Suprapubic skin (tissue), 4 donors: ENCODE measurements around the gene GLE1. TPM values are rescaled to one million over a fixed set of nuclear protein-coding genes. Genes with fewer than 3 reads are reported as not detected.

ENCODE experiments used
- DNase-seq, 2 donors: peaks; one replicate each; pipeline ENCODE4 v3.0.0-alpha.2; 2019; ENCODE audit warnings: low spot score in 2 of 2
- H3K27ac ChIP-seq: fragments of 200-600 bp; sonication (generic); one replicate; pipeline ENCODE4 v1.5.1; 2019
- H3K27me3 ChIP-seq: fragments of 200-600 bp; sonication (generic); one replicate; pipeline ENCODE4 v1.5.1; 2019
- H3K36me3 ChIP-seq: fragments of 200-600 bp; sonication (generic); one replicate; pipeline ENCODE4 v1.5.1; 2019
- H3K4me1 ChIP-seq: fragments of 200-600 bp; sonication (generic); one replicate; pipeline ENCODE4 v1.5.1; 2019
- H3K4me3 ChIP-seq: fragments of 200-600 bp; sonication (generic); one replicate; pipeline ENCODE4 v1.5.1; 2019; ENCODE audit warnings: mild to moderate bottlenecking
- H3K9me3 ChIP-seq: fragments of 200-600 bp; sonication (generic); one replicate; pipeline ENCODE4 v1.5.1; 2019
- CTCF ChIP-seq, 2 donors: fragments of 200-600 bp in 1 of 2; fragments of 450-650 bp in 1 of 2; sonication (generic) in 1 of 2; IDR thresholded peaks; one replicate each; pipeline ENCODE4 v1.5.1; 2016 to 2019; ENCODE audit warnings: antibody characterized with exemption in 2 of 2, mild to moderate bottlenecking in 1 of 2, moderate library complexity in 1 of 2
- EP300 ChIP-seq: sonication (generic); formaldehyde crosslinking; IDR thresholded peaks from one replicate; pipeline ENCODE4 v1.6.1; 2017; ENCODE audit warnings: antibody characterized with exemption
- POLR2A ChIP-seq, 2 donors: fragments of 450-650 bp; IDR thresholded peaks; one replicate each; pipeline ENCODE4 v1.6.1; 2017; ENCODE audit warnings: antibody characterized with exemption in 2 of 2, mild to moderate bottlenecking in 2 of 2, moderate library complexity in 2 of 2
- POLR2AphosphoS5 ChIP-seq, 3 donors: sonication (generic); formaldehyde crosslinking; IDR thresholded peaks; one replicate each; pipeline ENCODE4 v1.6.1; 2017; ENCODE audit warnings: antibody characterized with exemption in 3 of 3
- WGBS: methylation state at CpG from one replicate; pipeline ENCODE4 v1.1.5; 2018; 5-methylcytosine and 5-hydroxymethylcytosine counted together
- total RNA-seq, 4 donors: library from RNA; depleted of rRNA; stranded (reverse); fragments of >200 nt; gene quantifications; one replicate each; pipeline ENCODE4 v1.1.0, GENCODE V29; 2016

Gene GLE1
- total RNA-seq, 4 donors from 2014 or later: 27.5 to 39.6 (median 28.5) TPM

GRCh38 chr9:128486201-128486600 is 18.3 kb upstream of the GLE1 start:
- H3K4me1 ChIP-seq: no peaks in the 10 kb centered on the region
- H3K27ac ChIP-seq: no peak overlapping the region
- peaks cover 95% of the 10 kb centered on the region for H3K36me3 ChIP-seq
- no peak for DNase-seq
- H3K9me3 ChIP-seq: no peaks in the 10 kb centered on the region
- no peaks in the 10 kb centered on the region for H3K27me3 ChIP-seq
- H3K4me3 ChIP-seq: no peak overlapping the region
- TF ChIP-seq POLR2A (IDR thresholded peaks at IDR 0.05) (no peak), CTCF (IDR thresholded peaks at IDR 0.05) (no peak), EP300 (no peak), POLR2AphosphoS5 (IDR thresholded peaks at IDR 0.05) (no peak)

- no peak for DNase-seq
- H3K4me3 ChIP-seq: no peak overlapping the region
- peaks cover 11% of the 10 kb centered on the region for H3K4me1 ChIP-seq
- 96% methylated on average over 2 of the region's 2 CpGs for WGBS
- H3K9me3 ChIP-seq: no peaks in the 10 kb centered on the region
- no peaks in the 10 kb centered on the region for H3K27me3 ChIP-seq
- H3K27ac ChIP-seq: no peak overlapping the region
- TF ChIP-seq EP300 (no peak), POLR2A (IDR thresholded peaks at IDR 0.05) (no peak), CTCF (IDR thresholded peaks at IDR 0.05) (no peak), POLR2AphosphoS5 (IDR thresholded peaks at IDR 0.05) (no peak)
- peaks cover 61% of the 10 kb centered on the region for H3K36me3 ChIP-seq
Observed at GRCh38 chr9:128493424-128493823, 11.1 kb upstream of the GLE1 start.

- DNase-seq: peak in 1 of 2 donors; percentile 69
- TF ChIP-seq POLR2A (IDR thresholded peaks at IDR 0.05): no peak
- TF ChIP-seq CTCF (IDR thresholded peaks at IDR 0.05): no peak
- TF ChIP-seq EP300: no peak
- no peak for TF ChIP-seq POLR2AphosphoS5 (IDR thresholded peaks at IDR 0.05)
- no peaks in the 10 kb centered on the region for H3K27me3 ChIP-seq
- no peak overlapping the region for H3K4me3 ChIP-seq
- WGBS: 34% methylated on average over 13 of the region's 13 CpGs
- peaks cover 11% of the 10 kb centered on the region for H3K4me1 ChIP-seq
- H3K9me3 ChIP-seq: no peaks in the 10 kb centered on the region
- H3K27ac ChIP-seq: no peak overlapping the region
- H3K36me3 ChIP-seq: peaks cover 61% of the 10 kb centered on the region
Observed at GRCh38 chr9:128494108-128494745, 10.3 kb upstream of the GLE1 start.

GRCh38 chr9:128494746-128495129 is 9.8 kb upstream of the GLE1 start:
- peaks cover 11% of the 10 kb centered on the region for H3K4me1 ChIP-seq
- H3K9me3 ChIP-seq: no peaks in the 10 kb centered on the region
- no peak overlapping the region for H3K4me3 ChIP-seq
- WGBS: 50% methylated on average over 5 of the region's 5 CpGs
- TF ChIP-seq POLR2A (IDR thresholded peaks at IDR 0.05): no peak
- TF ChIP-seq POLR2AphosphoS5 (IDR thresholded peaks at IDR 0.05): no peak
- TF ChIP-seq EP300: no peak
- TF ChIP-seq CTCF (IDR thresholded peaks at IDR 0.05): no peak
- DNase-seq: no peak
- H3K27me3 ChIP-seq: no peaks in the 10 kb centered on the region
- H3K36me3 ChIP-seq: peaks cover 61% of the 10 kb centered on the region
- no peak overlapping the region for H3K27ac ChIP-seq

GRCh38 chr9:128495296-128495695 is 9.2 kb upstream of the GLE1 start:
- Histone ChIP-seq H3K27me3 (no peaks in the 10 kb centered on the region), H3K36me3 (peaks cover 61% of the 10 kb centered on the region), H3K27ac (no peak overlapping the region), H3K4me1 (peaks cover 11% of the 10 kb centered on the region), H3K4me3 (no peak overlapping the region), H3K9me3 (no peaks in the 10 kb centered on the region)
- TF ChIP-seq EP300 (no peak), CTCF (IDR thresholded peaks at IDR 0.05) (no peak), POLR2A (IDR thresholded peaks at IDR 0.05) (no peak), POLR2AphosphoS5 (IDR thresholded peaks at IDR 0.05) (no peak)
- DNase-seq: no peak
- WGBS: 29% methylated on average over 1 of the region's 1 CpG
